Chondrocyte (in vitro differentiated cells): ENCODE results near the gene FGD1. TPM values are rescaled to one million over a fixed set of nuclear protein-coding genes. Genes with fewer than 3 reads are reported as not detected.

ENCODE experiments used
- DNase-seq: peaks from one replicate; pipeline ENCODE4 v3.0.0; 2021; ENCODE audit warnings: mixed read lengths, low spot score
- H3K27ac Mint-ChIP-seq: one replicate; pipeline ENCODE4 v1.8.0; 2021; ENCODE audit warnings: mild to moderate bottlenecking, moderate library complexity, mixed read lengths; ENCODE audit not compliant: unreplicated experiment
- H3K27me3 Mint-ChIP-seq: 2 replicates; pipeline ENCODE4 v1.8.0; 2021; ENCODE audit warnings: low read depth, mixed read lengths
- H3K36me3 Mint-ChIP-seq: 2 replicates; pipeline ENCODE4 v1.8.0; 2021; ENCODE audit warnings: low read depth, mixed read lengths
- H3K4me1 Mint-ChIP-seq: 2 replicates; pipeline ENCODE4 v1.8.0; 2021; ENCODE audit warnings: low read depth, mild to moderate bottlenecking, mixed read lengths
- H3K4me3 Mint-ChIP-seq: one replicate; pipeline ENCODE4 v1.8.0; 2021; ENCODE audit warnings: mild to moderate bottlenecking, moderate library complexity, mixed read lengths; ENCODE audit not compliant: unreplicated experiment
- H3K9me3 Mint-ChIP-seq: 2 replicates; pipeline ENCODE4 v1.8.0; 2021; ENCODE audit warnings: low read depth, mixed read lengths
- total RNA-seq: library from RNA; stranded (reverse); gene quantifications from 3 replicates; pipeline ENCODE4 v1.2.1, GENCODE V29; 2021
- TF ChIP-seq, protein P1 (sequence below): fragments of 200-600 bp; sonication (generic); IDR thresholded peaks from 2 replicates; pipeline ENCODE4 v1.5.0; 2021; ENCODE audit warnings: antibody characterized with exemption, mild to moderate bottlenecking, moderate library complexity

Gene FGD1
- total RNA-seq, 1 donor from 2014 or later = 21.0 TPM

DNA sequence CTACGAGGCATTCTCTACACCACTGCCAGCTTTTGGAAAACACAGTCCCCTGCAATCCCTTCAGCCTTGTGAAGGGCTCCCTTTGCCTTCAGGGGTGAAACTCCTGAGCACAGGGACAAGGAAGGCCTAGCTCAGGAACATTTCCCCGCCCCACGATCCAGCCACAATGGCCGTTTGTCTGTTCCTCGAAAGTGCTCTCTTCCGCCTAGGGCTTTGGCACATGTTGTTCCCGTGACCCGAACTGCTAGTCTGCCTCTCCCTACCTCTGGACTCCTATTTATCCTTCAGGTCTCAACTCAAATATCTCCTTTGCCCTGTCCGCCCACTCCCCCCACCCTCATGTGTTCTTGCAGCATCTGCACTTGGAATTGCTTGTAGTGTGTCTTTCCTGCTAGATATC lies 12.1 kb downstream of the FGD1 start:
- TF ChIP-seq, protein P1, sequence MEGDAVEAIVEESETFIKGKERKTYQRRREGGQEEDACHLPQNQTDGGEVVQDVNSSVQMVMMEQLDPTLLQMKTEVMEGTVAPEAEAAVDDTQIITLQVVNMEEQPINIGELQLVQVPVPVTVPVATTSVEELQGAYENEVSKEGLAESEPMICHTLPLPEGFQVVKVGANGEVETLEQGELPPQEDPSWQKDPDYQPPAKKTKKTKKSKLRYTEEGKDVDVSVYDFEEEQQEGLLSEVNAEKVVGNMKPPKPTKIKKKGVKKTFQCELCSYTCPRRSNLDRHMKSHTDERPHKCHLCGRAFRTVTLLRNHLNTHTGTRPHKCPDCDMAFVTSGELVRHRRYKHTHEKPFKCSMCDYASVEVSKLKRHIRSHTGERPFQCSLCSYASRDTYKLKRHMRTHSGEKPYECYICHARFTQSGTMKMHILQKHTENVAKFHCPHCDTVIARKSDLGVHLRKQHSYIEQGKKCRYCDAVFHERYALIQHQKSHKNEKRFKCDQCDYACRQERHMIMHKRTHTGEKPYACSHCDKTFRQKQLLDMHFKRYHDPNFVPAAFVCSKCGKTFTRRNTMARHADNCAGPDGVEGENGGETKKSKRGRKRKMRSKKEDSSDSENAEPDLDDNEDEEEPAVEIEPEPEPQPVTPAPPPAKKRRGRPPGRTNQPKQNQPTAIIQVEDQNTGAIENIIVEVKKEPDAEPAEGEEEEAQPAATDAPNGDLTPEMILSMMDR = no peak
- no peak for DNase-seq
- peak overlapping the region; percentile 46 for H3K27ac Mint-ChIP-seq
- peaks cover 6% of the 10 kb centered on the region for H3K9me3 Mint-ChIP-seq
- H3K4me1 Mint-ChIP-seq = peaks cover 44% of the 10 kb centered on the region
- no peaks in the 10 kb centered on the region for H3K36me3 Mint-ChIP-seq
- H3K27me3 Mint-ChIP-seq = no peaks in the 10 kb centered on the region
- H3K4me3 Mint-ChIP-seq = no peak overlapping the region

DNA sequence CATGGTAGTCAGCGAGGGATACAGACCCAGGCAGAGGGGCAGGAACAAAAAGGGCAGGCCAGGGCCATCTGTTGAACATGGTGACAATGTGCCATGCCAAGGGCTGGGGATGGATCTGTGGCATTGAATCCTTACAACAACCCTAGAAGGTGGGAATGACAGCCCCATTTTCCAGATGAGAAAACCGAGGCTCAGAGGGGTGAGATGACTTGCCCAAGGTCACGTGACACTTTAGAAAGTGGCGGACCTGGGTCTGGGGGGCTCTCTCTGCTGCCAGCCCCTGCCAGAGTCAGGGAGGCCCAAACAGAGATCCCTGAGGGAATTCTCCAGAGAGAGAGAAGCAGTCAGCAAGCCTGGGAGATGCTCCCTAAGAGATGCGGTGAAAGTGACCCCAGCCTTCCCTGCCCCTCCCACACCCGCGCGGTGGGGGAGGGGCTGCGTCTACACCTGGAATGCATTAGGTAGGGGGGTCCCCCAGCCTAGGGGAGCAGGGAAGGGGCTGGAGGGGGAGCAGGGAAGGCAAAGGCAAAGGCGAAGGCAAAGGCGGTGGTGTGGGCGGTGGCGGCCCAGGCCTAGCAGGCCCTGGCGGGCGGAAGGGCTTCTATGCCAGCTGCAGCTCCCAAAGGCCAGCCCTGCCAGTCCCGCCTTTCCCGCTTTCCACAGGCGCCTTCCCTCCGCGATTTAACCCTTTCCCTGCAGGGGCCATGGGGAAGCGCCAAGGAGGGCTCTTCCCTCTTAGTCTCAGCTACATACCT lies 13.0 kb downstream of the FGD1 start:
- TF ChIP-seq, protein P1 = no peak
- no peaks in the 10 kb centered on the region for H3K27me3 Mint-ChIP-seq
- peaks cover 44% of the 10 kb centered on the region for H3K4me1 Mint-ChIP-seq
- H3K9me3 Mint-ChIP-seq = no peaks in the 10 kb centered on the region
- peak overlapping the region; percentile 53 for H3K27ac Mint-ChIP-seq
- no peak for DNase-seq
- no peaks in the 10 kb centered on the region for H3K36me3 Mint-ChIP-seq
- H3K4me3 Mint-ChIP-seq = peak overlapping the region; percentile 41

DNA sequence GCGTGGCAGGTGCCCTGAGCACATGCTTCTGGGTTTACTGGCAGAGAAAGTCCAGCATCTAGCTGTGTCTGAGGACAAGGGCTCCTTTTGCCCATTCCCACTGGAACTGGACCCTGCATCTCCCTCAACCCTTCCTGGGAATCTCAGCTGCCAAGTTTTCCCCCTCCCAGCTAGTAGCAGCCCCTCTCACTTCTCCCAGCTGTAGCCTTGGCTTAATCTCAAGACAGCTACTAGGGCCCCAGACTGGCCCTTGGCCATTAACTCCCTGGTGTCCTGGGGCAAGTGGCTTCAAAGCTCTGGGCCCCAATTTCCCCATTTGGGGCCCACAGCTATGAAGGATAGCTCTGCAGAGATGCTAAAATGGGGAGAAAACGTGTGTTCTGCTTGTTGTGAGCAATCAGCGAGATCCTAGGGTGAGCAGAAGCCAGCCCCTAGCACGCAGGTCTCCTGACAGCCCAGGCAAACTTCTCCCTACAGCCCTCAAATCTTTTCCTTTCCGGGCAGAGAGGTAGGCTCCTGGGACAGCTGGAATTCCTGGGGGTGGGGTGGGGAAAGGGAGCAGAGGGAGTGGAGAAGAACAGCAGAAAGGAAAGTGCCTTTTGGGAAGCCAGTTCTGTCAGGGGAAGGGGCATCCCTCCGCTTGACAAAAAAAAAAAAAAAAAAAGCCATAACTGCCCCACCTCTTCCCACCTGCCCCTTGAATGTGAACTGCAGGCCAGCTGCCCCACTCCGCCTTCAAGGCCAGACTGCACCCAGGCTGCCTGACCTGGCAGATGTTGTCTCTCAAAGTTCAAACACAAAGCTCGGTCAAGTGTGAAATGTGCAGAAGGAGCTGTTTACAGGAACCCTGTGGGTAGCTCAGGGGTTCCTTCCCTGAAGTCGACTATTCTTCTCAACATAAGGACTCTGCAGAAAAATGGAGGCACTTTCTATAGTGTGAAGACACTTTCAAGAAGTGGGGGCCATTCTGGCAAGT lies 16.6 kb downstream of the FGD1 start:
- Mint-ChIP-seq H3K4me1 (peaks cover 36% of the 10 kb centered on the region), H3K36me3 (no peaks in the 10 kb centered on the region), H3K4me3 (no peak overlapping the region), H3K27ac (peak overlapping the region; percentile 61), H3K9me3 (no peaks in the 10 kb centered on the region), H3K27me3 (no peaks in the 10 kb centered on the region)
- DNase-seq = no peak
- TF ChIP-seq, protein P1 = no peak

DNA sequence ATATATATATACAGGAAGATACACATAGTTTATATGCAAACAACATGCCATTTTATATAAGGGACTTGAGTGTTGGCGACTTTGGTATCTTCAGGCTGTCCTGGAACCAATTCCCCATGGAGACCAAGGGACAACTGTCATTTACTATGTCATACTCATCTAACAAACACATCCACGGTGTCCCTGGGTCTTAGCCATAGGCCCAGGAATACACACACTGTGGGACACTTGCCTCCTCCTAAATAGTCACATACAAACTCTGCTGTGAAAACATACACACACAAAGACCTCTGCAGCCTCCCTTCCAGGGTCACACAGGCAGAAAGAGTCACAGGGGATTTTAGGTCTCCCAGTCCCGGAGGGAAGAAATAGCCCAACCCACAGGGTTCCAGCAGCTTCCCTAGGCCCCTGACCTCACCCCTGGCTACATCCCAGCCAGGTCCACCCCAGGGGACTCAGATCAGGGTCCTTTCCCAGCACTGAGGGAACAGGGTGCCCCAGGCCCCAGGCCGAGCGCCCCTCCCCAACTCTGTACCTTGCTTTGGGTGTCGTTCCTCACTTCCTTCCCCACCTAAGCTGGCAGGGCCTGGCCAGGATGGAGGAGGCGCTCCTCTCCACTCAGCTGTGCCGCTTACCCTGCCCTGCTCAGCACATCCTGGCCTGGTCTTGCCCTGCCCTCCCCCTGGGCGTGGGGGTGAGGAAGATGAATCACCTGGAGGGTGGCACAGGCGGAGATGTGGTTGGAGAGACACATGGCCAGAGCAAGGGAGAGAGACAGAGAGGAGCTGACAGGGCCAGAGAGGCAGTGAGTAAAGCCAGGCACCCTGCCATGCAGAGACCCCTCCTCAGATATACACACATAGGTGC lies 21.8 kb downstream of the FGD1 start:
- Mint-ChIP-seq H3K27me3 (no peaks in the 10 kb centered on the region), H3K27ac (peak overlapping the region; percentile 51), H3K9me3 (peaks cover 3% of the 10 kb centered on the region), H3K4me1 (peaks cover 2% of the 10 kb centered on the region), H3K4me3 (no peak overlapping the region), H3K36me3 (no peaks in the 10 kb centered on the region)
- TF ChIP-seq, protein P1 = no peak
- no peak for DNase-seq
